OCI-LY3 (cell line): ENCODE measurements around the gene PCDHB9.
"Not testable (repeated sequence)": the region's sequence is repeated elsewhere in the genome, so short reads cannot be mapped to it uniquely, and the experiment has no call there.

Source experiments
- H2AFZ ChIP-seq: fragments of 200-600, 300-600 bp; shearing (Covaris generic); 2 replicates; pipeline ENCODE4 v1.6.0; 2014; ENCODE audit warnings: antibody characterized with exemption, low read depth, low read length
- H3K27ac ChIP-seq: fragments of 200-600, 300-600 bp; sonication (generic); 2 replicates; pipeline ENCODE4 v1.5.1; 2014; ENCODE audit warnings: mild to moderate bottlenecking, low read length, moderate library complexity, mixed read lengths
- H3K27me3 ChIP-seq: fragments of 200-600, 300-600 bp; sonication (generic); 2 replicates; pipeline ENCODE4 v1.6.1; 2014; ENCODE audit warnings: low read depth, low read length, mixed read lengths
- H3K36me3 ChIP-seq: fragments of 200-600, 300-600 bp; sonication (generic); replicated peaks from 2 replicates; pipeline ENCODE3; 2014; ENCODE audit warnings: low read depth, low read length, mixed read lengths
- H3K4me1 ChIP-seq: fragments of 300-600, 200-600 bp; sonication (generic); 2 replicates; pipeline ENCODE4 v1.6.1; 2014; ENCODE audit warnings: low read length, mixed read lengths
- H3K4me2 ChIP-seq: fragments of 200-600, 300-600 bp; sonication (generic); 2 replicates; pipeline ENCODE4 v1.6.1; 2014; ENCODE audit warnings: low read length, mixed read lengths
- H3K4me3 ChIP-seq: fragments of 300-600, 200-600 bp; sonication (generic); 2 replicates; pipeline ENCODE4 v1.5.1; 2014; ENCODE audit warnings: antibody characterized with exemption, mild to moderate bottlenecking, low read length, moderate library complexity
- H3K79me2 ChIP-seq: fragments of 300-600, 200-600 bp; shearing (Covaris generic); 2 replicates; pipeline ENCODE4 v1.6.1; 2014; ENCODE audit warnings: mild to moderate bottlenecking, low read length, mixed read lengths
- H3K9ac ChIP-seq: fragments of 300-600, 200-600 bp; shearing (Covaris generic); 2 replicates; pipeline ENCODE4 v1.6.0; 2014; ENCODE audit warnings: mild to moderate bottlenecking, low read length, moderate library complexity
- H3K9me3 ChIP-seq: fragments of 200-600, 300-600 bp; shearing (Covaris generic); 2 replicates; pipeline ENCODE4 v1.6.1; 2014; ENCODE audit warnings: low read length, mixed read lengths; ENCODE audit not compliant: insufficient read depth
- H4K20me1 ChIP-seq: fragments of 200-600, 300-600 bp; sonication (generic); 2 replicates; pipeline ENCODE4 v1.6.1; 2016; ENCODE audit warnings: low read length, mixed read lengths; ENCODE audit not compliant: insufficient read depth
- EZH2phosphoT487 ChIP-seq: fragments of 200-600 bp; shearing (Covaris generic); IDR thresholded peaks from 2 replicates; pipeline ENCODE4 v1.6.1; 2018; ENCODE audit warnings: antibody characterized with exemption, mixed run types, low read depth
- TF ChIP-seq, protein P1 (sequence below): fragments of 200-600, 300-600 bp; sonication (generic); IDR thresholded peaks from 2 replicates; pipeline ENCODE4 v1.5.1; 2014; ENCODE audit warnings: antibody characterized with exemption, low read length, low read depth

Gene PCDHB9

DNA sequence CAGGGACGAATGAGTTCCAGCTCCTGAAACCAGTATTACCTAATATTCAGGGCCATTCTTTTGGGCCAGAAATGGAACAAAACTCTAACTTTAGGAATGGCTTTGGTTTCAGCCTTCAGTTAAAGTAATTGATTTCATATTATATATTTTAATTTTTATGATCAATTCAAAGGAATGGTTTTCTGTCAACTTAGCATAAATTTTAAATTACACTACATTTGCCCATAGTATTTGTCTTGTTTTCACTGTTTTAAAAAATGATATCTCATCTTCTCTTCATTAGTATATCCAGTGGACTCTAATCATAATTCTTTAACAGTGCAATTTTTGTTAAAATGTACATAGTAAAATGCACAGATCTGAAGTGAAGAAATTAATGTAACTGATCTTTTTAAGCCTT lies 6.6 kb upstream of the PCDHB9 start:
- Histone ChIP-seq H3K9me3 (no peaks in the 10 kb centered on the region), H3K4me1 (no peaks in the 10 kb centered on the region), H3K27ac (no peak overlapping the region), H3K79me2 (no peaks in the 10 kb centered on the region), H3K9ac (no peak overlapping the region), H3K4me3 (no peak overlapping the region), H3K36me3 (no peaks in the 10 kb centered on the region), H3K27me3 (no peaks in the 10 kb centered on the region), H3K4me2 (no peak overlapping the region), H4K20me1 (no peaks in the 10 kb centered on the region), H2AFZ (no peak overlapping the region)
- TF ChIP-seq EZH2phosphoT487: no peak
- TF ChIP-seq, protein P1, sequence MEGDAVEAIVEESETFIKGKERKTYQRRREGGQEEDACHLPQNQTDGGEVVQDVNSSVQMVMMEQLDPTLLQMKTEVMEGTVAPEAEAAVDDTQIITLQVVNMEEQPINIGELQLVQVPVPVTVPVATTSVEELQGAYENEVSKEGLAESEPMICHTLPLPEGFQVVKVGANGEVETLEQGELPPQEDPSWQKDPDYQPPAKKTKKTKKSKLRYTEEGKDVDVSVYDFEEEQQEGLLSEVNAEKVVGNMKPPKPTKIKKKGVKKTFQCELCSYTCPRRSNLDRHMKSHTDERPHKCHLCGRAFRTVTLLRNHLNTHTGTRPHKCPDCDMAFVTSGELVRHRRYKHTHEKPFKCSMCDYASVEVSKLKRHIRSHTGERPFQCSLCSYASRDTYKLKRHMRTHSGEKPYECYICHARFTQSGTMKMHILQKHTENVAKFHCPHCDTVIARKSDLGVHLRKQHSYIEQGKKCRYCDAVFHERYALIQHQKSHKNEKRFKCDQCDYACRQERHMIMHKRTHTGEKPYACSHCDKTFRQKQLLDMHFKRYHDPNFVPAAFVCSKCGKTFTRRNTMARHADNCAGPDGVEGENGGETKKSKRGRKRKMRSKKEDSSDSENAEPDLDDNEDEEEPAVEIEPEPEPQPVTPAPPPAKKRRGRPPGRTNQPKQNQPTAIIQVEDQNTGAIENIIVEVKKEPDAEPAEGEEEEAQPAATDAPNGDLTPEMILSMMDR: no peak

DNA sequence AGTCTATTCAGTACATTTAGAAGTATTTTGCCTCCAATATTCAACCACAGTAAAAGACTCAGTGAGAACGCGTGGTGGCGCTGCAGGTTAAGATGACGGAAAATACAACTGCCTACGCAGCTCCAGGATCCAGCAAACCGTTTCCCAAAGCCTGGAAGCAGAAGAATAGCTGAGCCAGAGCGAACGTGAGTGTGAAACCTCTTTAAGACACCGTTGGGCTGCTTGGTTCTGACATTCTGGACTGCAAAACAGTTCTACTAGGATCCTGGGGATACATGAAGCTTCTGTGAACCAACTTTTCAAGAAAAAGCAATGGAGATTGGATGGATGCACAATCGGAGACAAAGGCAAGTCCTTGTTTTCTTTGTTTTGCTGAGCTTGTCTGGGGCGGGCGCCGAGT lies 4.7 kb upstream of the PCDHB9 start, which contains the start of gene PCDHB16:
Gene PCDHB16 (plus strand): TSS at position 140 of the 400 bp plus-strand sequence. CDS start 173 bp downstream, at position 313.
- H3K79me2 ChIP-seq: no peaks in the 10 kb centered on the region
- no peak within 1 kb of the TSS for H3K9ac ChIP-seq
- no peak within 1 kb of the TSS for H2AFZ ChIP-seq
- no peak for TF ChIP-seq EZH2phosphoT487
- TF ChIP-seq, protein P1: no peak
- H3K4me1 ChIP-seq: no peaks in the 10 kb centered on the region
- H4K20me1 ChIP-seq: no peaks in the 10 kb centered on the region
- no peak within 1 kb of the TSS for H3K27ac ChIP-seq
- H3K27me3 ChIP-seq: no peaks in the 10 kb centered on the region
- no peaks in the 10 kb centered on the region for H3K9me3 ChIP-seq
- H3K36me3 ChIP-seq: no peaks in the 10 kb centered on the region
- H3K4me2 ChIP-seq: no peak within 1 kb of the TSS
- H3K4me3 ChIP-seq: no peak within 1 kb of the TSS

DNA sequence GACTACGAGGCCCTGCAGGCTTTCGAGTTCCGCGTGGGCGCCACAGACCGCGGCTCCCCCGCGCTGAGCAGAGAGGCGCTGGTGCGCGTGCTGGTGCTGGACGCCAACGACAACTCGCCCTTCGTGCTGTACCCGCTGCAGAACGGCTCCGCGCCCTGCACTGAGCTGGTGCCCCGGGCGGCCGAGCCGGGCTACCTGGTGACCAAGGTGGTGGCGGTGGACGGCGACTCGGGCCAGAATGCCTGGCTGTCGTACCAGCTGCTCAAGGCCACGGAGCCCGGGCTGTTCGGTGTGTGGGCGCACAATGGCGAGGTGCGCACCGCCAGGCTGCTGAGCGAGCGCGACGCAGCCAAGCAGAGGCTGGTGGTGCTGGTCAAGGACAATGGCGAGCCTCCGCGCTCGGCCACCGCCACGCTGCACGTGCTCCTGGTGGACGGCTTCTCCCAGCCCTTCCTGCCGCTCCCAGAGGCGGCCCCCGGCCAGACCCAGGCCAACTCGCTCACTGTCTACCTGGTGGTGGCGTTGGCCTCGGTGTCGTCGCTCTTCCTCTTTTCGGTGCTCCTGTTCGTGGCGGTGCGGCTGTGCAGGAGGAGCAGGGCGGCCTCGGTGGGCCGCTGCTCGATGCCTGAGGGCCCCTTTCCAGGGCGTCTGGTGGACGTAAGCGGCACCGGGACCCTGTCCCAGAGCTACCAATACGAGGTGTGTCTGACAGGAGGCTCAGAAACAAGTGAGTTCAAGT lies 2.7 kb upstream of the PCDHB9 start:
- H2AFZ ChIP-seq, H3K36me3 ChIP-seq, H3K4me3 ChIP-seq, H3K4me1 ChIP-seq, H3K79me2 ChIP-seq, H3K27me3 ChIP-seq, H3K4me2 ChIP-seq, H4K20me1 ChIP-seq, H3K9ac ChIP-seq, H3K27ac ChIP-seq, H3K9me3 ChIP-seq: not testable (repeated sequence)

DNA sequence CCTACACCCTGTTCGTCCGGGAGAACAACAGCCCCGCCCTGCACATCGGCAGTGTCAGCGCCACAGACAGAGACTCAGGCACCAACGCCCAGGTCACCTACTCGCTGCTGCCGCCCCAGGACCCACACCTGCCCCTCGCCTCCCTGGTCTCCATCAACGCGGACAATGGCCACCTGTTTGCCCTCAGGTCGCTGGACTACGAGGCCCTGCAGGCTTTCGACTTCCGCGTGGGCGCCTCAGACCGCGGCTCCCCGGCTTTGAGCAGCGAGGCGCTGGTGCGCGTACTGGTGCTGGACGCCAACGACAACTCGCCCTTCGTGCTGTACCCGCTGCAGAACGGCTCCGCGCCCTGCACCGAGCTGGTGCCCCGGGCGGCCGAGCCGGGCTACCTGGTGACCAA lies 1.7 kb downstream of the PCDHB9 start:
- not testable (repeated sequence) for H3K79me2 ChIP-seq, H3K27ac ChIP-seq, H3K4me1 ChIP-seq, H3K4me2 ChIP-seq, H3K27me3 ChIP-seq, H4K20me1 ChIP-seq, H3K9ac ChIP-seq, H3K36me3 ChIP-seq, H3K4me3 ChIP-seq, H3K9me3 ChIP-seq, H2AFZ ChIP-seq

DNA sequence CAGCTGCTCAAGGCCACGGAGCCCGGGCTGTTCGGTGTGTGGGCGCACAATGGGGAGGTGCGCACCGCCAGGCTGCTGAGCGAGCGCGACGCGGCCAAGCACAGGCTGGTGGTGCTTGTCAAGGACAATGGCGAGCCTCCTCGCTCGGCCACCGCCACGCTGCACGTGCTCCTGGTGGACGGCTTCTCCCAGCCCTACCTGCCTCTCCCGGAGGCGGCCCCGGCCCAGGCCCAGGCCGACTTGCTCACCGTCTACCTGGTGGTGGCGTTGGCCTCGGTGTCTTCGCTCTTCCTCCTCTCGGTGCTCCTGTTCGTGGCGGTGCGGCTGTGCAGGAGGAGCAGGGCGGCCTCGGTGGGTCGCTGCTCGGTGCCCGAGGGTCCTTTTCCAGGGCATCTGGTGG lies 2.2 kb downstream of the PCDHB9 start:
- not testable (repeated sequence) for H3K79me2 ChIP-seq, H3K9ac ChIP-seq, H3K36me3 ChIP-seq, H3K4me1 ChIP-seq, H3K9me3 ChIP-seq, H3K27me3 ChIP-seq, H2AFZ ChIP-seq, H3K27ac ChIP-seq, H3K4me3 ChIP-seq, H3K4me2 ChIP-seq, H4K20me1 ChIP-seq
